ENCODE measurements around the gene ZNF511. TPM values are rescaled to one million over a fixed set of nuclear protein-coding genes. Genes with fewer than 3 reads are reported as not detected.

ZNF511 gene
- total and polyA plus RNA-seq, 9 of the 15 experiments (the other 6 are each of a cell fraction or from before 2014, with no cell fraction given): 0.61 to 69.3 (median 40.1) TPM

GRCh38 chr10:133308421-133309099 is at the start of gene ZNF511, which contains the start of gene TUBGCP2 (continued):
- TF ChIP-seq ZBTB11 (CRISPR knock-in tag; IDR thresholded peaks at IDR 0.05): peak in 1 of 3 experiments; percentile 88; a peak in 3 of 6 replicates
- no peak for TF ChIP-seq JUN (IDR thresholded peaks at IDR 0.05; ENCODE audit: borderline replicate concordance, low read depth, low read length)
- TF ChIP-seq JUN (CRISPR knock-in tag; IDR thresholded peaks at IDR 0.05; ENCODE audit: borderline replicate concordance): 0 out of 2 replicates have a peak, but pooled peaks have one; percentile 46
- TF ChIP-seq CXXC5 (CRISPR knock-in tag; IDR thresholded peaks at IDR 0.05): peak; percentile 84
- peak; percentile 46; the same call in 1 of the 2 replicates for TF ChIP-seq ZBTB33 (CRISPR knock-in tag; IDR thresholded peaks at IDR 0.05)
- peak; percentile 48; the same call in 1 of the 2 replicates for TF ChIP-seq GMEB1 (CRISPR knock-in tag; IDR thresholded peaks at IDR 0.05)
- peak; percentile 37; the same call in 1 of the 2 replicates for TF ChIP-seq POLR2AphosphoS5 (IDR thresholded peaks at IDR 0.05; ENCODE audit: control insufficient read depth, insufficient read depth, low read depth, low read length)
- TF ChIP-seq RBBP5 (IDR thresholded peaks at IDR 0.05; ENCODE audit: borderline replicate concordance, insufficient read depth, low read length, poor library complexity, severe bottlenecking): peak; percentile 89
- peak; percentile 37 for TF ChIP-seq NEUROD1 (IDR thresholded peaks at IDR 0.05; ENCODE audit: borderline replicate concordance, low read depth, low read length, partially characterized antibody)
- TF ChIP-seq GABPA (tag; conservative IDR thresholded peaks at IDR 0.05; ENCODE audit: low read depth): peak; percentile 97
- TF ChIP-seq NONO (IDR thresholded peaks at IDR 0.05; ENCODE audit: low read depth in 2 of 2, low read length in 1 of 2): peak; percentile 50 to 78
- TF ChIP-seq ZNF655 (CRISPR knock-in tag; IDR thresholded peaks at IDR 0.05): no peak
- peak; percentile 53; the same call in 1 of the 2 replicates for TF ChIP-seq GTF2E2 (tag; IDR thresholded peaks at IDR 0.05)
- peak; percentile 58; the same call in 1 of the 2 replicates for TF ChIP-seq ATF2 (CRISPR knock-in tag; IDR thresholded peaks at IDR 0.05)
- no peak for TF ChIP-seq LCOR (CRISPR knock-in tag; IDR thresholded peaks at IDR 0.05)

All from K562 (cell line).